Posterior vena cava (tissue), 2 donors: ENCODE measurements around the gene SMIM10. TPM values are rescaled to one million over a fixed set of nuclear protein-coding genes. Genes with fewer than 3 reads are reported as not detected.
"Not testable (repeated sequence)": the region's sequence is repeated elsewhere in the genome, so short reads cannot be mapped to it uniquely, and the experiment has no call there.

Source experiments
- DNase-seq: peaks from one replicate; pipeline ENCODE4 v3.0.0-alpha.2; 2020; ENCODE audit warnings: low spot score
- intact Hi-C, 2 donors: fragments of 100-400 bp; cut with DNase I; formaldehyde crosslinking; loops; one replicate each; pipeline versions ENCODE4 v1.14.1 to v1.14.2; 2022 to 2023
- total RNA-seq, 2 donors: library from RNA; stranded (reverse); fragmentation: NEBNext Ultra II Directional; extraction: Animal tissue kit (Norgen Biotek cat#: 25700); gene quantifications; one replicate each; pipeline ENCODE4 v1.2.1, GENCODE V29; 2021
- donor health status: DM: yes; HTN: yes; CAD: no.
- donor health status: DM: yes; HTN: yes; CAD: no.

Gene SMIM10
- total RNA-seq, 2 donors from 2014 or later: 17.0 to 20.0 TPM

DNA sequence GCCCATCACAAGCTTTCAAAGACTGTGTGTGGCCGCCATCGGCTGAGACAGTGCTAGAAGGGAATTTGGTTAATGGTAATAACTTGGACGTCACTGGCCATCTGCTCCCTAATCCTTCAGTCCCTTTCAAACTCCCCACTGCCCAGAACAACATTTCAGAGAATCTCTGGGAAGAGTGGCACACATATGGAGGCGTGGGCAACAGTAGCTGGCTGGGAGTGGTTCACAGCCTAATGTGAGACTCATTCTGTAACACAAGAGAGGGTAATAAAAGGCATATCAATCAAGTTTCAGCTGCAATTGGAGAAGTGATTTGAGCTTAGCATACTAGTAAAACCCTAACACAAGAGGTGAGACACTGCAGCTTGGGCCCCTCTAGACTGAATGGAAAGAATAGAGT is 15.4 kb downstream of the SMIM10 start:
- no peak for DNase-seq
- intact Hi-C loops: no loop called here

- no peak for DNase-seq
- intact Hi-C loops: no loop called here
Measured at GRCh38 chrX:135009057-135009610, 18.3 kb downstream of the SMIM10 start.

DNA sequence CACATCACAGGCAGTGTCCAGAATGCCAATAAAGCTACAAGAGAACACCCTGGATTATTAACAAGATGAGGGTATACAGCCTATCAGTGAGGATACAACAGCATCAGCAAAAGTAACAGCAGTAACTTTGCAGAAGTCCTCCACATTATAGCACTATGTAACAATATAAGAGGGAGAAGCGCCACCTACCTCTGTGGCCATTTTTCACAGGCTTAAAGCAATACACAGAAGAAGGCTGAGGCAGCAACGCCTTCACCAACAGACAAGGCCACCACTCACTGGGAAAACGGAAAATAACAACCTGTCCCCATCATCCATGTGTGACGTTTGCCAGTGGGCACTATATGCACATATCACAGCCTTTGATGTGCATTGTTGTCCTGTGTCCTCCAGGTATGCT is 19.0 kb downstream of the SMIM10 start:
- no peak for DNase-seq
- intact Hi-C loops: no loop called here

DNA sequence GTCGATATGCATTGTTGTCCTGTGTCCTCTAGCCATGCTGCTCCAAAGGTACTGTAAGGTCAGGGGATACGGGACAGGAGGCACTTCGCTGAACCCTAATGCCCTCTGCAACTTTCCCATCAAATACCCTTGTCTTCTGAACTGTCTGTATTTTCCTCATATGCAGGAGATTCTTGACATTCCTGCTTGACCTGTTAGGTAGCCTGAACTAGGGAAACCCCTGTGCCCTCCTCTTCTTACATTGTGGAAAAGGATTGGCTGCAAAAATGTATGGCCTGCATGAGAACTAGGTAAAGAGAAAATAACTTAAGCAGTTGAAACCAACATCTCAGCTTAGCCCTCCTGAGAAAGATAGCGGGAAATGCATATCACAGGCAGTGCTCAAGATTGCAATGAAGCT is 20.1 kb downstream of the SMIM10 start:
- no peak for DNase-seq
- intact Hi-C loops: no loop called here

- DNase-seq: no peak
- intact Hi-C loops: no loop called here
Measured at GRCh38 chrX:135015523-135016245, 24.9 kb downstream of the SMIM10 start.

DNA sequence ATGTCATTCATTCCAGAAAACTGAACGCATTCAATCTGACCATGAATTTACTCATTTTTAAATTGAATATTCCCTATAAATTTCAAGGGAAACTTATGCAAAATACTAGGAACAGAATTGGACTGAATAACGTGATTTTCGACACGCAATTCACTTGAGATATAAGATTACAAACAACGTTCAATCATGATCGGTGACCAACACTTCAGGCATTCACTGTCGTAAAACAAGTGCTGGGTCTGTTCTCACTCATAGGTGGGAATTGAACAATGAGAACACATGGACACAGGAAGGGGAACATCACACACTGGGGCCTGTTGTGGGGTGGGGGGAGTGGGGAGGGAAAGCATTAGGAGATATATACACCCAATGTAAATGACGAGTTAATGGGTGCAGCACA is 29.1 kb downstream of the SMIM10 start:
- intact Hi-C loops, DNase-seq: not testable (repeated sequence)

DNA sequence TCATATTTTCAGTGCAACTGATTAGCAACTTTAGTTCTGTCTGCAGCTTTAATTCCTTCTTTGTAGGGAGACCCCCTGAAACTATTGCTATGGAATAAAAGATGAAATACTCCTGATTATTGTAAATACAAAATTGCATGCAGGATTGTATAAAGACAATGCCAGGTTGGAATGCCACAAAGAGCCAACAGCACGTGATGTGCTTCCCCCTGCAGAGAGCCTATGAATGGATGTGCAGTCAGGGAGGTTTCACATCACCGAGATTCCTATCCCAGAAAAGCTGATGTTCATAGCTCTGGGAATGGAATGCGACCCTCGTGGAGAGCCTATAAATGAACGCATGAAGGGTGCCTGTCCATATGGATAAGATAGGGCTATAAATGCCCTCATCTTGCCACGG is 33.0 kb downstream of the SMIM10 start:
- intact Hi-C loops: not testable (repeated sequence)

DNA sequence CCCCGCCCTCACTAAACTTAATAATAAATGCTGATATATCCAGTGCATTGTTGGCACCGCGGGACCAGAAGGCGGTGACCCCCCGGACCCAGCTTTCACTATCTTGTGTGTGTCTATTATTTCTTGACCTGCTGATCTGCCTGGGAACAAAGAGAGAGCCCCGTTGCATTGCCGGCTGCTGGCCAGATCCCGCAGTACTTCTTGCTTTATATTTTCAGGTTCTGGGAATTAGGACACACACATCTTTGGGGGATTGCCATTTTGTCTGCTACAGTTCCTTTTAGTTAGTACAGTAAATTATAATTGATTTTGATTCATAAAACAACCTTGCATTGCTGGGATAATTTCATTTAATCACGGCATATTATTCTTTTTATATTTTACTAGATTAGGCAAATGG is 33.7 kb downstream of the SMIM10 start:
- no peak for DNase-seq
- intact Hi-C loops: no loop called here

More for the DNA sequence above, 33.0 kb downstream of the SMIM10 start:
- DNase-seq: not testable (repeated sequence)

- DNase-seq, intact Hi-C loops: not testable (repeated sequence)
Measured at GRCh38 chrX:135030207-135030963, 39.6 kb downstream of the SMIM10 start.

DNA sequence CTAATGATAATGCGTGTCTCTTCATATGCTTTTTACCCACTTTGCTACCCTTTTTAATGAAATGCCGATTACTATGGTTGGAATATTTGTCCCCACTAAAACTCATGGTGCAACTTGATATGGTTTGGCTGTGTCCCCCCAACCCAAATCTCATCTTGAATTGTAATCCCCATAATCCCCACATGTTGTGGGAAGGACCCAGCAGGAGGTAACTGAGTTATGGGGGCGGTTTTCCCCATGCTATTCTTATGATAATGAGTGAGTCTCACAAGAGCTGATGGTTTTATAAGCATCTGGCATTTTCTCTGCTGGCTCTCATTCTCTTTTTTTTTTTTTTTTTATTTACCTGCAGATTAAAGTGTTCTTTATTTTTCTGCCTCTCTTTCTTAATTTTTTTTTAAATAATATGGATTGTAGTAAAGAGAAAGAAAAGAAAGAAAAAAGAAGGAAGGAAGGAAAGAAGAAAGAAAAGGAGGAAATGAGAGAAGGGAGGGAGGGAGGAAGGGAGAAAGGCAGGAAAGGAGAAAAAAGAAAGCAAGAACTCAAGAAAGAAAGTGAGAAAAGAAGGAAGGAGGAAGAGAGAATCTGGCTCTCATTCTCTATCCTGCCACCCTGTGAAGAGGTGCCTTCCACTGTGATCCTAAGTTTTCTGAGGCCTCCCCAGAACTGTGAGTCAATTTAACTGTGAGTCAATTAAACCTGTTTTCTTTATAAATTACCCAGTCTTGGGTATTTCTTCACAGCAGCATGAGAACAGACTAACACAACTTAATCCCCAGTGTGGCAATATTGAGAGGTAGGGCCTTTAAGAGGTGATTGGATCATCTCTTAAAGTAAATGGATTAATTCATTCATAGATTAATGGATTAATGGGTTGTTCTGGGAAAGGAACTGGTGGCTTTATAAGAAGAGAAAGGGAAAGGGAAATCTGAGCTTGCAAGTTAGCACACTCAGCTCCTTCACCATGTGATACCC is 50.6 kb downstream of the SMIM10 start:
- DNase-seq, intact Hi-C loops: not testable (repeated sequence)

Other genes with a start within 250 kb of the SMIM10 start
- 10 to 100 TPM; 16.4 to 17.4 TPM for gene PABIR2, start 193.8 kb upstream of the SMIM10 start, total RNA-seq
- gene MOSPD1, start 75.7 kb upstream of the SMIM10 start, total RNA-seq: 10 to 100 TPM; 11.9 to 13.2 TPM
- 10 to 100 TPM; 21.8 to 23.2 TPM for gene RTL8B, start 31.6 kb downstream of the SMIM10 start, total RNA-seq
- 100 to 1,000 TPM; 150 to 155 TPM for gene RTL8C, start 41.4 kb downstream of the SMIM10 start, total RNA-seq
- gene RTL8A, start 61.1 kb downstream of the SMIM10 start, total RNA-seq: 10 to 100 TPM; 41.9 to 47.4 TPM
- gene SMIM10L2B, start 107.7 kb downstream of the SMIM10 start, total RNA-seq: 1 to 10 TPM; 1.7 to 3.2 TPM
- gene ETDB, start 129.5 kb downstream of the SMIM10 start, total RNA-seq: not detected
- gene CT55, start 180.4 kb downstream of the SMIM10 start, total RNA-seq: not detected